ENCODE measurements around the gene C1orf21. TPM values are rescaled to one million over a fixed set of nuclear protein-coding genes. Genes with fewer than 3 reads are reported as not detected.

The C1orf21 gene
- total RNA-seq, 1 donor: 17.0 TPM

DNA sequence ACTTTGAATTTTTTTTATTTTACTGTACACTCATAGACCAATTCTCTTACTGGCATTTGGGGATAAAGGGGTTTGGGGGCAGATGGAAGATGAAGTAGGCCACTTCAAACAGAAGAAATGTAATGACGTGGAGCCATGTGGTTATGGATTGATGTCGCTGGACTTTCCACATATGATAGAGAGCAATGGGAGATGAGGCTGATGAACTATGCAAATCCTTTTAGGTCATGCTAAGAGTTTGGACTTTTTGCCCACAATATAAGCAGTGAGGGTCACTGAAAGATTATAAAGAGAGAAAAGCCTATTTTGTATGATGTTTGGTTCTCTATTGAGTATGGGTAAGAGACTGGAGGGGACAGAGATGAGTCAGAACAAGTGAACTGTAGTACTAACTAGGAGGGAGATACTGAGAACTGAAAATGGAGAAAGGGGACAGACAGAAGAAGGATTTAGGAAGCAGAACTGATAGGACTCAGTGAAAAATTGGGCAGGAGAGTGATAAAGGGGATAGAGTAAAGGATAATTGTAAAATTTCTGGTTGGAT, 9.2 kb downstream of the C1orf21 start:
- H2AFZ ChIP-seq (ENCODE audit: low read length): no peak overlapping the region
- no peaks in the 10 kb centered on the region for H3K27me3 ChIP-seq (ENCODE audit: insufficient read depth, low read length)
- H3K4me1 ChIP-seq (ENCODE audit: insufficient read depth, low read length): no peaks in the 10 kb centered on the region
- no peaks in the 10 kb centered on the region for H4K20me1 ChIP-seq (ENCODE audit: insufficient read depth, low read length)
- peaks cover 65% of the 10 kb centered on the region for H3K79me2 ChIP-seq (ENCODE audit: insufficient read depth, low read length)
- no peak for DNase-seq (ENCODE audit: insufficient read length, low spot score, missing footprints)
- TF ChIP-seq, protein P1, sequence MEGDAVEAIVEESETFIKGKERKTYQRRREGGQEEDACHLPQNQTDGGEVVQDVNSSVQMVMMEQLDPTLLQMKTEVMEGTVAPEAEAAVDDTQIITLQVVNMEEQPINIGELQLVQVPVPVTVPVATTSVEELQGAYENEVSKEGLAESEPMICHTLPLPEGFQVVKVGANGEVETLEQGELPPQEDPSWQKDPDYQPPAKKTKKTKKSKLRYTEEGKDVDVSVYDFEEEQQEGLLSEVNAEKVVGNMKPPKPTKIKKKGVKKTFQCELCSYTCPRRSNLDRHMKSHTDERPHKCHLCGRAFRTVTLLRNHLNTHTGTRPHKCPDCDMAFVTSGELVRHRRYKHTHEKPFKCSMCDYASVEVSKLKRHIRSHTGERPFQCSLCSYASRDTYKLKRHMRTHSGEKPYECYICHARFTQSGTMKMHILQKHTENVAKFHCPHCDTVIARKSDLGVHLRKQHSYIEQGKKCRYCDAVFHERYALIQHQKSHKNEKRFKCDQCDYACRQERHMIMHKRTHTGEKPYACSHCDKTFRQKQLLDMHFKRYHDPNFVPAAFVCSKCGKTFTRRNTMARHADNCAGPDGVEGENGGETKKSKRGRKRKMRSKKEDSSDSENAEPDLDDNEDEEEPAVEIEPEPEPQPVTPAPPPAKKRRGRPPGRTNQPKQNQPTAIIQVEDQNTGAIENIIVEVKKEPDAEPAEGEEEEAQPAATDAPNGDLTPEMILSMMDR (IDR thresholded peaks at IDR 0.05; ENCODE audit: extremely low read depth, low read depth, low read length): no peak
- H3K4me2 ChIP-seq (ENCODE audit: insufficient read depth, low read length): no peak overlapping the region
- H3K36me3 ChIP-seq (ENCODE audit: insufficient read depth, low read length): no peaks in the 10 kb centered on the region
- H3K4me3 ChIP-seq (ENCODE audit: insufficient read depth, low read length): no peak overlapping the region
- H3K27ac ChIP-seq (ENCODE audit: low read depth, low read length): no peak overlapping the region
- no peaks in the 10 kb centered on the region for H3K9me3 ChIP-seq (ENCODE audit: low read depth, low read length)

DNA sequence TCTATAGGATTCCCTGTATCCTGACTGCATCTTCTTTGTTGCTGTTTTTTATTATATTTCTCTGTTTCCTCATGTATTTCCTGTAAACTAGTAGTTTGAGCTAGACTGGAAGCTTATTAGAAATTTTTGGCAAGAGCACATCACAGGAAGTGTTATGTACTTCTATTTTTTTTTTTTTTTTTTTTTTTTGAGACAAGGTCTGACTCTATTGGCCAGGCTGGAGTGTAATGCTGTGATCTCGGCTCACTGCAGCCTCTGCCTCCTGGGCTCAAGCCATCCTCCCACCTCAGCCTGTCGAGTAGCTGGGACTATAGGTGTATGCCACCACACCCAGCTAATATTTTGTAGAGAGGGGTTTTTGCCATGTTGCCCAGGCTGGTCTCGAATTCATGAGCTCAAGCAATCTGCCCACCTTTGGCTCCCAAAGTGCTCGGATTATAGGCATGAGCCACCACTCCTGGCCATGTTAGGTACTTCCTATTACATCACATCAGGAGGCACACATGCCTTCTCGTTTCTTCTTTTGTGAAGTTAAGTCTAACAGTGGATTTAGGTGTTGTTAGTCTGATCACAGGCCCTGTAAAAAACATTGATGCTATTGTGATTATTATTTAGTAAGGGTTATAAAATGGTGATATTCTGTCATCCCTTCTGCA, 12.5 kb downstream of the C1orf21 start:
- DNase-seq (ENCODE audit: insufficient read length, low spot score, missing footprints): no peak
- Histone ChIP-seq H3K79me2 (ENCODE audit: insufficient read depth, low read length) (peaks cover 56% of the 10 kb centered on the region), H3K36me3 (ENCODE audit: insufficient read depth, low read length) (no peaks in the 10 kb centered on the region), H3K9me3 (ENCODE audit: low read depth, low read length) (no peaks in the 10 kb centered on the region), H3K27me3 (ENCODE audit: insufficient read depth, low read length) (no peaks in the 10 kb centered on the region), H3K4me1 (ENCODE audit: insufficient read depth, low read length) (no peaks in the 10 kb centered on the region), H4K20me1 (ENCODE audit: insufficient read depth, low read length) (no peaks in the 10 kb centered on the region), H3K4me3 (ENCODE audit: insufficient read depth, low read length) (no peak overlapping the region), H3K27ac (ENCODE audit: low read depth, low read length) (no peak overlapping the region), H2AFZ (ENCODE audit: low read length) (no peak overlapping the region), H3K4me2 (ENCODE audit: insufficient read depth, low read length) (no peak overlapping the region)
- TF ChIP-seq, protein P1 (IDR thresholded peaks at IDR 0.05; ENCODE audit: extremely low read depth, low read depth, low read length): no peak

DNA sequence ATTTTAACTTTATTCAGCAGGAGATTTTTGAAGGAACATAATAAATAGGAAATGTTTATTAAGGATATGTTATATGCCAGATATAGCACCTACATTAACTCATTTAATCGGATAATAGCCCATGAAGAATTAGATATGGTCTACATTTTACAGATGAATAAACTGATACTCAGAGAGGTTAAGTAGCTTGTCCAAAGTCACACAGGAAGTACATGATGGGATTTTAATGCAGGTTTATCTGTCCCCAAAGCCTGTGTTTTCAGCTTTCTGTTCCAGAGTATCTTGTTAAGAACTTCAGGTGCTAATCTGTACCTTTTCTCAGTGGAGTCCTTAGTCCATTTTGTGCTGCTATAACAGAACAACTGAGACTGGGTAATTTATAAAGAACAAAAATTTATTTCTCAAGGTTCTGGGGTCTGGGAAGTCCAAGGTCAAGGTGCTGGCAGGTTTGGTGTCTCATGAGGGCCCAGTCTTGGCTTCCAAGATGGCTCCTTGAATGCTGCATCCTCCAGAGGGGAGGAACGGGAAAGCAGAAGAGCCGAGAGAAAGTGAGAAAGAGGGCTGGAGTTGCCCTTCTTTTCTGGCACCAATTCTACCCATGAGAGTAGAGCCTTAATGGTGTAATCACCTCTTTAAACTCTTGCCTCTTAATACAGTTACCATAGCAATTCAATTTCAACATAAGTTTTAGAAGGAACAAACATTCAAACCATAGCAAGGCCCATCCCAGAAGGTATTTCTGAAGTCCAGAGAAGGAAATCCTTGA, 17.3 kb downstream of the C1orf21 start:
- Histone ChIP-seq H3K79me2 (ENCODE audit: insufficient read depth, low read length) (peaks cover 38% of the 10 kb centered on the region), H4K20me1 (ENCODE audit: insufficient read depth, low read length) (peaks cover 2% of the 10 kb centered on the region), H3K4me1 (ENCODE audit: insufficient read depth, low read length) (peaks cover 14% of the 10 kb centered on the region), H3K27me3 (ENCODE audit: insufficient read depth, low read length) (no peaks in the 10 kb centered on the region), H3K27ac (ENCODE audit: low read depth, low read length) (no peak overlapping the region), H3K36me3 (ENCODE audit: insufficient read depth, low read length) (no peaks in the 10 kb centered on the region), H3K4me2 (ENCODE audit: insufficient read depth, low read length) (no peak overlapping the region), H3K9me3 (ENCODE audit: low read depth, low read length) (no peaks in the 10 kb centered on the region), H2AFZ (ENCODE audit: low read length) (no peak overlapping the region), H3K4me3 (ENCODE audit: insufficient read depth, low read length) (no peak overlapping the region)
- no peak for DNase-seq (ENCODE audit: insufficient read length, low spot score, missing footprints)
- TF ChIP-seq, protein P1 (IDR thresholded peaks at IDR 0.05; ENCODE audit: extremely low read depth, low read depth, low read length): no peak

DNA sequence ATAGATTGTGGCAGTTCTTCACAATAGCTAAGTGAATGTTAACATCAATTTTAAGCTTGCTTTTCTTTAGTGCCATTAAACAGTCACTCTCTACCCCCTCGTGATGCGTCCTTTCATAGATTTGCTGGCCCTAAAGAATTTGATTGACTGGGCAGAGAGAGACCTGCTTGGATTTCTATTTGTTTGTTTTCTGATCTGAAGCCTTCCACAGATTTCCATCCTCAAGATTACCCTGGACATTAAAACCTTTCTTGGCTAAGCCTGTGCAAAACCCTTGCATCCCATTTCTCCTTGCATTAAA, 17.8 kb downstream of the C1orf21 start:
- Histone ChIP-seq H4K20me1 (ENCODE audit: insufficient read depth, low read length) (peaks cover 2% of the 10 kb centered on the region), H3K4me2 (ENCODE audit: insufficient read depth, low read length) (no peak overlapping the region), H3K79me2 (ENCODE audit: insufficient read depth, low read length) (peaks cover 36% of the 10 kb centered on the region), H3K4me1 (ENCODE audit: insufficient read depth, low read length) (peaks cover 16% of the 10 kb centered on the region), H3K36me3 (ENCODE audit: insufficient read depth, low read length) (no peaks in the 10 kb centered on the region), H3K9me3 (ENCODE audit: low read depth, low read length) (no peaks in the 10 kb centered on the region), H3K4me3 (ENCODE audit: insufficient read depth, low read length) (no peak overlapping the region), H3K27me3 (ENCODE audit: insufficient read depth, low read length) (no peaks in the 10 kb centered on the region), H3K27ac (ENCODE audit: low read depth, low read length) (no peak overlapping the region), H2AFZ (ENCODE audit: low read length) (no peak overlapping the region)
- TF ChIP-seq, protein P1 (IDR thresholded peaks at IDR 0.05; ENCODE audit: extremely low read depth, low read depth, low read length): no peak
- no peak for DNase-seq (ENCODE audit: insufficient read length, low spot score, missing footprints)
